ENCODE measurements around the gene CKLF.
A peak's percentile ranks its signal among the peaks of the same experiment; 100 is the strongest.

CKLF gene

DNA sequence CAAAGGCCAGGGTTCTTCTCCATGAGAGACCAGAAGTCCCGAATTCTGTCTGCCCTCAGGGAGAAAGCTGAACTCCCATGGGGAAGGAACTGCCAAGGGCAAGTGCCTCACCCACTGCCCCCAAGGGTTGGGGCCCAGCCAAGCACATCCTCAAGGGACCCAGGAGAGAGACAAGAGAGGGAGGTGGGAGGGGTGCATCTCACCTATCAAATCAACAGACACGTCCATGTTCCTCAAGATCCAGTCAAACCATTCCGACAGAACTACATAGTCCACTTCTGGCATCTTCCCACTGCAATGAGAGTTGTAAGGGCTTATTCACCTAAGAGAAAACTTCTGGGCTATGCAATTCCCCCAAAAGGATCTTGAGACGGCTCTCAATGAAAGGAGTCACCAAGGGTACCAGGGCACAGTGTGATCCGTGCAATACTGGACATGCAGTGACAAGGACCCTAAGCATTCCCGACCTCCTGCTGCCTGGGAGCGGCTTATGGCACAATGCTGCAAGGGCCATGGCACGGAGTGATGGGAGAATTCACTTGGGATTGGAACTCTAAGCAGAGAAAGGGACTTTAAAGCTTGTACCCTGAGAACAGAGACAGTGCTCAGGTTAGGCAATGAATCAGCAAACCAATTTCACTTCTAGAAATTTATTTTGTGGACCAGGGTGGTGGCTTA, 34.7 kb upstream of the CKLF start:
- no peak for DNase-seq (ENCODE audit: low read depth)

DNA sequence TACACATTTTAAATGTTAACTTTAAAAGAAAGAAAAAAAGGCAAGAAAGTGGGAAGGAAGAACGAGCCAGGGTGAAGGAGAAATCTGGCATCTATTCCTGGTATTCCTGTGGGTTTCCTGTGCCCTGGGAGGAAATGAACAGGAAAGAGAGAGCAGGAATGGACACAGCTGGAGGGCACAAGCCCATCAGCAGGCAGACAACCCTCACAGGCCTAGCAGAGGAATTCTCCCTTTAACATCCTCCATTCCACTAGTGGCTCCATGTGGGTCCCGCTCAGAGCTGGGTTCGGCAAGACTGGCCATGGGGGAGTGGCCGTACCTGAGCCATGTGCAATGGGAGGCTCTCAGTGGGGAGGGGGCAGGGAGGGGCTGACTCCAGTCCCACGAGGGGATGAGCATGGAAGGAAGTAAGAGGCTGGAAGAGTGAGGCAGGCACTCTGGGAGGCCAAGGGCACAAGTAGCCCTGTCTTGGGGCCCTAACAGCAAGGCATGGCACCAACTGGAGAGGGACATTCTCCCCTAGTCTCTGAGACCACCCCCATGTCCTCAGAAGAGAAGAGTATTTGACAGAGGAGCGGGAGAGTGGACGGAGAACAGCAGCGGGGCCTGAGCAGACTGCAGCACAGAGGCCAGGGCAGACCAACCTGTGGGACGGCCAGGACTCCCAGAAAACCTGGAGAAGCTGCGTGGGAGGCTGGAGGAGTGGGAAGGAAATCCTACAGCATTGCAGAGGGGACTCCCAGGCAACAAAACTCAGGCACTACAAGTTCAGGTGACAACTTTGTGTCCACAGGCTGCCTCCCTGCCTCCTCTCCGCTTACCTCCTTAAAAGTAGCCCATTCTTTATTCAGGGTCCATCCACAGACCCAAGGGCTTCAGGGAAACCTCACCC, 32.6 kb upstream of the CKLF start:
- no peak for DNase-seq (ENCODE audit: low read depth)

DNA sequence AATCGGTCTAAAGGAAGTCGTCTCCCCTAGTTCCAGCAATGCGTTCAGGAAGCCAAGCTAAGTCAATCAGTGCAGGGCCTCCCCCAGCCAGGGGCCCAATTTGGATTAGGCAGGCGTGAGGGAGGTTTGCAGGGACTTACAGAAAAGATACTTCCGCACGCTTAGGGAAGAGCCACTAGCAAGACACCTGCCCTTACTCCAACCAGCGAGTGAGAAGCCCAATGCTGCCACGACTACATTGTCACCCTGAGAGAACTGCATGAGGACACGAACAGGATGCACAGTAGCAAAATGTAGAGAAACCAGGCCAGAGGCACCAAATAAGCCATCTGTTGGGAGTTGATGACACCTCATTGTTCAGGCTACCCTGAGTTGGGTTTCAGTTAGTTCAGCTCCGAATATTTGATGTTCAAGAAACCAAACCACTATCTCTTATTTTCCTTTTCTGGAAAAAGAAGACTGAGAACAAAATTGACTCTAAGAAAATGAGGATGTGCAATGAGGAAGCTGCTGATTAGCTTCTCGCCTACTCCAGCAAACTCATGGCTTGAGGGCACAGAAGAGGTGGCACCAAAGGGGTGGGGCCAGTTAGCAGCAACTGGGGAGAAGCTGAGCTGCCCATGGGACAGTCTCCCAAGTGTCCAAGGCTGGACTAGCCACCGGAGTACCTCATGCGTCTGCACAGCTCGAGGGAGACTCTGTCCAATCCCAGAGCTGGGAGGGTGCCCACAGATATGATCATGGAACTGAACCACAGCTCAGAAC, 31.8 kb upstream of the CKLF start:
- DNase-seq (ENCODE audit: low read depth): no peak

DNA sequence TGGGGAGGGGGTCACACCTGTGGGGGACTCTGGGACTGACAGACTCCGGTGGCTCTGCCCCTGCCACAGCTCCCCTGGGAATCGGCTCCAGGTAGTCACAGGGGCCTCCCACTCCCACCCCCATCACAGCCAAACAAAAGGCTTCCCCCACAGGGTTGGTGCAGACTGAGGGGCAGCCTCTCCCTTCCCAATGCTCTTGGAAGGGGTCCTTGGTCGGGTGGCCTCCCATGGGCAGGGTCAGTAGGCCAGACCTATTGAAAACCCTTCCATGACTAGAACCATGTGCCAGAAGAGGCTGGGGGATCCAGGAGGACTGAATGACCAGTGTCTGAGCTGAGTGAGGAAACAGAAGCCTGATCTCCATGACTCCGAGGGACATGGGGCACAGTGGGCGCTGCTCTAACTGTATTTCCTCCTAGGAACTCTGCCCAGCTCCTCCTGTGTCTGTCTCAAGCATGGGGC, 31.1 kb upstream of the CKLF start:
- DNase-seq (ENCODE audit: low read depth): no peak

DNA sequence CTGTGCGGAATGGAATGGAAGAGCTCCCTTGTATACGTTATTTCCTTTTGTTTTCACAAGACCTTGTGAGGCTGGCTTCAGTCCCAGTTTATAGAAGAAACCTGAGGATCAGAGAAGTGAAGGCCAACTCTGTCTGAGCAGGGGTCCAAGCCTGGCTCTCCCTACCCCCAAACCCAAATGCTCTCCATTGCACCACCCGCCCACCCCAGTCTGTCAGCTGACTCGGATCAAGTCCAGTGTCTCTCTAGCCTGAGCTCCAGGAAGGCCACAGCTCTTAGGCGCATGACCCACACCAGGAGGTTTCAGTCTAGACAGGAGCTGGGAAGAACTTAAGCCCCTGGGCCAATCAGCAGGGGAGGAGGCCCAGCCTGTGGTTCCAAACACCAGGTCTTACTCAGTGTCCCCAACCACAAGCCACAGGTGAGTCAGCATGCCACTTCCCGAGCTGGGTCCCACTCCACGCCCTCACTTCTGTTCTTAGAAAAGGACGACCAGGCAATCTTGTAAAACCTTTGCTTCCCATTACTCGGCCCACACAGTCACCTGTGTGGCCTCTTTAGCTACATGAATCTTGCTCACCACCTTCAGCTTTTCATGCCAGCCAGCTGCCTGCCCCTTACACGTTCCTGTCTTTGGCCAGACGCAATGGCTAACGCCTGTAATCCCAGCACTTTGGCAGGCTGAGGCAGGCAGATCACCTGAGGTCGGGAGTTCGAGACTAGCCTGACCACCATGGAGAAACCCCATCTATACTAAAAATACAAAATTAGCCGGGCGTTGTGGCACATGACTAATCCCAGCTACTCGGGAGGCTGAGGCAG, 30.2 kb upstream of the CKLF start:
- DNase-seq (ENCODE audit: low read depth): peak; percentile 86

DNA sequence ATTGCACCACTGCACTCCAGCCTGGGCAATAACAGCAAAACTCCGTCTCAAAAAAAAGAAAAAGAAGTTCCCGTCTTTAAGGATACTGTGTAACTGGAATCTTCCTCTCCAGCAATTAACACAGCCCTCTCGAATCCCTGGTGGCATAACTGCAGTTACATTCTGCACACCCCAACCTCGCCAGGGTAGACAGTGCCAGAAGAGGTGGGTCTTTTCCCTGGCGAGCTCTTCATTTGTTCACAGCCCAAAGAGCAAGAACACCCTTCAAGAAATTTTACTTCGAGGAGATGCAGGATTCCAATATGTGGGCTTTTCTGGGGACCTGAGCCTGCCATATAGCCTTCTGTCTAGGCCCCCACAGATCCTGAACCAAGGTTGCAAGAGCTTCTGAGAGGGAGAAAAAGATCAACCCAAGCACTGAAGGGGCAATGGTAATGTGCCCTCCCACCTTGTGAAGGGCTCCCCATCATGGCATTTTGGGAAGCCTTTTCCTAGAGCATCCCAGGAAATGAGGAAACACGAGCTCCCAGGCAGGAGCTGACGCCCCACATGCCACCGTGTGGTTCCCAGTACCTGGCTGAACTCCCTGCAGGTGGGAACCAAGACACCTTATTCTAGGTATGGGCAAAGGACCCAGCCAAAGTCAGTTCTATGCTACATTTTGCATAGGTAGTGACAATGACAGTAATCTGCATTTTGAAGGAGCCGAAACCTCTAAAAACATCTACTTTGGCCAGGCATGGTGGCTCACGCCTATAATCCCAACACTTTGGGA, 29.4 kb upstream of the CKLF start:
- DNase-seq (ENCODE audit: low read depth): no peak

DNA sequence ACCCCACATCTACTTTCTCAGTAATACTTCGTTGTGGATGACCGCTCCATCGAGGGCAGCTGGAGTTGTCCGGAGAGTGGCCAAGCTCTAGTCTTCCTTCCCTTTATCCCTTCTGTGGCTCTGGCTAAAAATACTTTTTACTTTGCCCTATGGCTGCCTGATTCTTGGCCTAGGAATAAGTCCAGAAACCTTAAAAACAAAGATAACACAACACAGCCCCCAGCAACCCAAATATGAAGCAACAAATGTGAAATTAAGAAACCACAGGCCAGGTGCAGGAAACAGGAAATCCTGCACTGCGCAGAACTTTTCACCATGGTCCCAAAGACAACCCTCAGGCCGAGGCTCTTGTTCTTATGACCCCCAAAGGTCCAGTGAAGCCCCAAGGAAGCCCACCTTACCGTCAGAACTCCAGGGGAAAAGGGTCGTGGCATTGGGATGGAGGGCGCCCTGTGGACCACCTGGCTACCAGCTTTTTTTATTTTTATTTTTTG, 28.5 kb upstream of the CKLF start:
- no peak for DNase-seq (ENCODE audit: low read depth)

DNA sequence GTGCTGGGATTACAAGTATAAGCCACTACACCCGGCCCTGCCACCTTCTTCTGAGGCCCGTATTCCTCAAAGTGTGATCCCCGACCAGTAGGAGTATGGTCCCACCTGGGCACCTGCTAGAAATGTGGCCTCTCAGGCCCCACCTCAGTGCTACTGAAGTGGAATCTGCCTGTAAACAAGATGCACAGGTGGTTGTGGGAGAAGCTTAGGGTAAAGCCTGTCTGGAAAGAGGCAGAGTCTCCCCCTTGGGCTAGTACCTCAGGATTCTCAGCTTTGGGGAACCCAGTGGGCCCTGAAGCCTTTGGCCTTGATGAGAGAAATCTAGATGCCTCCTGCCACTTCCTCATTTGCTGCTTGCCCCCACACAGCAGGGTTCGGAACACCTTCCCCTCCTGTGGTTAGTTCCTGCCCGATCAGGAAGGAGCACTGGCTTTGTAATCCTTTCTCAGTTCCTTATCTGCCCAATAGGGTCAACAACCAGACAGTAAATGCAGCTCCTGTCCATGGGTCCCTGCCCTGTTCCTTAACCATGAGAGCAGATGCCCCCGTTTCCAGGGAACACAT, 27.7 kb upstream of the CKLF start:
- no peak for DNase-seq (ENCODE audit: low read depth)

DNA sequence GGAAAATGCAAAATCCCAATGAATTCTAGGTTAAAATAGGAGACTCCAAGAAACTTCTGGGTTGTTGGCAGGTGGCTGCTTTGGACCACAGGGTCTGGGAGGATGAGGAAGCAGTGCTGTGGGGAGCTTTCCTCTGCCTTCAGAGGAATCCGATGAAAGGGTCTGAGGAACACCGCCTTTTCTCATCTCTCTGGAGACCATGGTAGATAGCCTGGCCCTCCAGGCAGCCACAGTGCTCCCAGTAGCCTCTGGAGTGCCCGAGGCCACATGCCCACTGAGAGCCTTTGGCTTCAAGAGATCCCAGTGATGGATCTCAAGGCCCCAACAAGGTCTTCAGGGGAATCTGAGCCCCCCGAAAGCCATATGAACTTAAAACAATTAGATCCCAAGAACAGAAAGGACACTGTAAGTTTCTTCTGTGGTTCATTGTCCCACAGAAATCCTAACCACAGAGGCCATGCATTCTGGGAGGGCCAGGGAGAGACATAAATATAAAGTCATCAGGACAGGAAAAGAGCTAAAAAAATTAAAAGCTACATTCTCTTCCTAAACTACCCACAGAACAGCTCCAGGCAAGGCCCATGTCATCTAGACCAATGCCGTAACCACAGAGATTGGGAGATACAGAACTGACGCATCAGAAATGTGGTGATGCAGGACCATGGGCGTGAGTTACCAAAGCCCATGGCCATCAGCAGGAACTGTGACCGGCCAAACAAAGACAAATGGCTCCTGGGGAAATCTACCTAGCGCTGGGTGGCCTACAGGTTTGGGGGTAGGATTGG, 26.8 kb upstream of the CKLF start:
- DNase-seq (ENCODE audit: low read depth): no peak

DNA sequence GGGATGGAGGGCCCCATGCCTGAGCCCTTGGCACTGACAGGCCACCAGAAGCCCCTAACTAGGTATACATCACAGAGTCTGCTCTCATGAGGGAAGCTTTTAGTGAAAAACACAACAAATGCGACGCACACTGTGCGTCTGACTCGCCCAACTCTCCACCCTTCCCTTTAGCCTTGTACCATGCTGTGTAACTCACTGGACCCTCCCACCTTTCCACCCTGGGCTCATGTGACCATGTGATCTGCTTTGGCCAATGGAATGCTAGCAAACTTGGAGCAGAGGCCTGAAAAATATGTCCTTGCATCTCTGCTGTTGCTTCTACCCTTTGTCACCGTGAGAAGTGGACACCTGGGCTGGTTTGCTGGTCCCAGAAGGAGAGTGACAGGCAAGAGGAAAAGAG, 24.1 kb upstream of the CKLF start:
- DNase-seq (ENCODE audit: low read depth): no peak

DNA sequence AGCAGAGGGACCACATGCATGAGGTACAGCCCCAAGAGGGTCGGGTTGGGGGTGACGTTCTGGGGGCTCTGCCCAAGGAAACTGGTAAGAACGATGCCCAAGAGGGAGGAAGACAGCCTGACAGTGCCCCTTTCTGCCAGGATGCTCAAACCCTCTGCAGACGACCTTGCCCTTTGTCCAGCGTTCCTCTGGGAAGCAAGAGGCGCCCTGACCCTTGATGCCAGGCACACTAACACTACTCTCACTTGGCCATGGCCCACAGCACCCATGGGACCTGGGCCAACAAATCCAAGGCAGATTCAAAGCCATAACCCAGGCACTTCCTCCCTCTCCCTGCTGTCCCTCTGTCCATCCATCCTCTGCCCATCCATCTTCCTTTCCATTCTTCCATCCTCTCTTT, 22.9 kb upstream of the CKLF start:
- DNase-seq (ENCODE audit: low read depth): no peak

DNA sequence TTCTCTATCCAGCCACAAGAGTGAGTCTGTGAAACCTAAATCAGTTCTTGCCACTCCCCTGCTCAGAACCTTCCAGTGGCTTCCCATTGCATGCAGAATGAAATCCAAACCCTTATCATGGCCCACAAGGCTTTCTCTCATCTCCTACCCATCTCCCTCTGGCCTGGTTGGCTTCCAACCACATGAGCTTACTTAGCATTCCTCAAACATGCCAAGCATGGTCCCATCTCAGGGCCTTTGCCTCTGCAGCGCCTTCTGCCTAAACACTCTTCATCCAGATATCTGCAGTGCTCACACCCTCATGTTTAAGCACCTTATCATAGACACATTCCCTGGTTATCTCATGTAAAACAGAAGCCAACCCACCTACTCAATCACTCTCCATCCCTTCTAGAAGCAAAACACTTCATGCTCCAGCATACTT, 18.0 kb upstream of the CKLF start:
- no peak for DNase-seq (ENCODE audit: low read depth)

DNA sequence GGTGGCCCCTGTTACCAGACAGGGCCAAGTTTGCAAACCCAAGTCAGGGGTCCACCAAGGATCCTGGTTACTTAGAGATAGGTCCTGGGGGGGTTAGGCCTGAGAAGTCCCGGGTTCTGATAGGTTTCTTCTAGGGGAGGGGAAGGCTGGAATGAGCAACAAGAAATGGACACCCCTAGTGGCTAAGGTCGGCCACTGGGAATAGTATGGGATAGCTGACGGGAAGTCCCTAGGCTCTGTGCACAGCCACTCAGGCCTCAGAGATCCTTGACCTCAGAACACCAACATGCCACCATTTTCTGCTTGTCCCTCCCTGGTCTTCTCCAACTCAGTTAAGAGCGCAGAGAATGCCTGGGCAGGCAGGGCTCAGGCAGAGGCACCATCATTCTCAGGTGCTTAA, 15.9 kb upstream of the CKLF start:
- no peak for DNase-seq (ENCODE audit: low read depth)

DNA sequence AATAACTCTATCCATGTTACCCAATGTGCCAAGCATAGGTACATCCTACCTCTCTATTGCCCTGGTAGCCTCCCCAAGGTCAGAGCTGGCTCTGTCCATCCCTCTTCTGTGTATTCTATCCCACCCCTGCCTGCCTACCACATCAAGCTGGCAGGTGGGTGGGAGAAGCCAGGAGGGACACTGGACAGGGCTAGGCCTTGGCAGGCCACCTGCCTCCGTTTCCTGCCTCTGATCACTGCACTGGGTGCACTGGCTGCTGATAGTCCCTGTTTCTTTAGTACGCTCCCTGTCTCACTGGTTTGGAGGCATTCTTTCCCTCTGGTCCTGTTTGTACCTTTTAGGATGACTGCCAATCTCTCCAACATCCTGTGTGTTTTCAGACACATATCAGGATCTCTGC, 15.1 kb upstream of the CKLF start:
- DNase-seq (ENCODE audit: low read depth): no peak

DNA sequence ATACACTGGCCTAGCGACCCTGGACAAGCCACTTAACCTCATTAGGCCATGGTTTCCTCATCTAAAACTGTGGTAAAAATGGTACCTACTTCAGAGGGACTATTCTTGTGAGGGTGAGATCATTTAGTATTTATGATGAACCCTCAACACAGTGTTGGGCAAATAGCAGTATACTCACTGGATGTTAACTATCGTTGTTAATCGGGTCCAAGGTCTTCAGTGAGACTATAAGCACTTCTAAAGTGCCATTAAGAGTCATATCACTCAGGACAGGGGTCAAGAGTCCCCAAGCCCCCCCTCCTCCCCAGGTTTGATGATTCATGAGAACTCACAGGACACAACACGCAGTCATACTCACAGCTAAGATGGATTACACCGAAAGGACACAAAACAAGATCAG, 13.5 kb upstream of the CKLF start:
- no peak for DNase-seq (ENCODE audit: low read depth)

DNA sequence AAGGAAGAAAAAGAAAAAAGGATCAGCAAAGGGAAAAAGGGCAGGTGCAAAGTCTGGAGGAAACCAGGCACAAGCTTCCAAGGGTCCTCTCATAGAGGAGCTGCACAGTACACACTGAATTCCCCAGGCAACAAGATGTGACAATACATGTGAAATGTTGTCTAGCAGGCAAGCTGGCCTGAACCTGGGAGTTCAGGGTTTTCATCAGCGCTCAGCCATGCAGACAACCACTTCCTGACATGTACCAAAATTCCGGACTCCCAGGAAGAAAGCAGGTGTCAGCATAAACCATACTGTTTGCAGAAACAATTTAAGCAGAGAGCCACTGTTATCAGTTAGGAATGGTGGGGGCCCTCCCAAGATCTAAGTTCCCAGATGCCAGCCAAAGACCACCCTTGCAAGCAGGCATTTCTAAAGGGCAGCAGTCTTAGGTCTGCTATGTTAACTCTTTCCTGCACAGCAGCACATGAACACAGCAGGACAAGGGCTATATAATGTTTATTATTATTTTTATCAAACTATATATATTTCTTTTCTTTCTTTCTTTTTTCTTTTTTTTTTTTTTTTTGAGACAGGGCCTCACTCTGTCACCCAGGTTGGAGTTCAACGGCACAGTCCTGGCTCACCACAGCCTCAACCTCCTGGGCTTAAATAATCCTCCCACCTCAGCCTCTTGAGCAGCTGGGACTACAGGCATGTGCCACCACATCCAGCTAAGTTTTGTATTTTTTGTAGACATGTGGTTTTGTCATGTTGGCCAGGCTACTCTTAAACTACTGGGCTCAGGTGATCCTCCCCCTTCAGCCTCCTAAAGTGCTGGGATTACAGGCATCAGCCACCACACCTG, 12.5 kb upstream of the CKLF start:
- DNase-seq (ENCODE audit: low read depth): no peak

DNA sequence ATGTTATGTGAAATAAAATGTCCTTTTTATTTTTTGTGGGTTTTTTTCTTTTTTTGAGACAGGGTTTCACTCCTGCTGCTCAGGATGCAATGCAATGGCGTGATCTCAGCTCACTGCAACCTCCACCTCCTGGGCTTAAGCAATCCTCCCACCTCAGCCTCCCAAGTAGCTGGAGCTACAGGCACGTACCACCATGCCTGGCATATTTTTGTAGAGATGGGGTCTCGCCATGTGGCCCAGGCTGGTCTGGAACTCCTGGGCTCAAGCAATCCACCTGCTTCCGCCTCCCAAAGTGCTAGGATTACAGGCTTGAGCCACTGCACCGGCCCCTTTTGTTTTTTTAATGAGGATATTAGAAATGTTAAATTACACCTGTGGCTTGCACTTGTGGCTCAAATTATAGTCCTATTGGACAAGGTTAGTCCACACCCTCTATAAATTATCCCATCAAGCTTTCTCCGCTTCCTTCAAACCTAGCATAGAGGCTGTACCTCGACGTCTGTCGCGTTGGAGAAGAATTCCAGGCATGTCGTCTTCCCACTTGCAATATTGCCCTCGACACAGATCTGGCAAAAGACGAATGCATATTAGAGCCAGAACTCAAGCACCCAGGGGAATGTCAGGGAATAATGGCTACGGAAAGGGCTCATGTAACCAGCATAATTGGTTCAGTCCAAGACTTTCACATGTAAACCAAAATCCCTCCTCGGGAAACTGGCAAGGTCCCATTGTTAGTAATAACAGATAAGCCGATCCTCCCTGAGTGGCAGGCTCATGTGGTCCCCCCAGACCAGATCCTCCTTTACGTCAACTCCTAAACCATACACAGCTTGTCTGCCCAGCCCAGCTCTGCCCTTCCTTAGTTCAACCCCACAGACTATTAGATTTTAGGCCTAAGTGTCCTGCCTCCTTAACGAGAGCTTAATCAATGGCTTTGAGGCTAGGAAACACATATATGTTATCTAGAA, 10.7 kb upstream of the CKLF start:
- no peak for DNase-seq (ENCODE audit: low read depth)

DNA sequence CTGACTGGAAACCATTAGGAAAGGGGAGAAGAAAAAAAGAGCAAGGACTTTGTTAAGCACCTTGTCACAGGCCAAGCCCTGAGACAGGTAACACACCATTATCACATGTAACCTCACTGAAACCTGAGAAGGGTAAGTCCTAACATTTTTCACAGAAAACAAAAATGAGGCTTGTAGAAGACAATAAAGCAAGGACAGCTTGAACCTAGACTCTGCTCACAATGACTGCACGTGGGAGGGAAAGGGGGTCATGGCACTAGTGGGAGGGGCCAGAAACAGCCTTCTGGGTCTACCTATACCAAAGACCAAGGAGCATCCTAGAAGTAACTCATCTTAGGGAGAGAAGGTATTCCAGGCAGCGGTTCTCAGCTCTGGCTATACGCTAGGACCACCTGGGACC, 10.0 kb upstream of the CKLF start:
- no peak for DNase-seq (ENCODE audit: low read depth)
